Measurements from ENCODE around the gene MAD1L1.

GRCh38 chr7:1781369-1781768, 451.4 kb downstream of the MAD1L1 start:
- no peak for TF ChIP-seq CTCF (IDR thresholded peaks at IDR 0.05; ENCODE audit: low read depth, low read length, poor library complexity, severe bottlenecking)
- TF ChIP-seq EZH2phosphoT487 (IDR thresholded peaks at IDR 0.05; ENCODE audit: borderline replicate concordance, low read length), result no peak
